Stomach (tissue), 4 donors: ENCODE data around the gene CYP27A1.

Experiments used
- CTCF ChIP-seq, 7 experiments: fragments of 450-650 bp in 4 of 7; fragments of 200-600 bp in 3 of 7; sonication (generic) in 3 of 7; IDR thresholded peaks; one replicate each; pipeline ENCODE4 v1.5.1; 2016 to 2019; ENCODE audit warnings: antibody characterized with exemption in 7 of 7, control low read depth in 2 of 7, mild to moderate bottlenecking in 1 of 7
- EP300 ChIP-seq: sonication (generic); formaldehyde crosslinking; IDR thresholded peaks from one replicate; pipeline ENCODE4 v1.6.1; 2017; ENCODE audit warnings: antibody characterized with exemption
- POLR2A ChIP-seq, 4 donors: fragments of 450-650 bp; IDR thresholded peaks; one replicate each; pipeline ENCODE4 v1.6.1; 2016; ENCODE audit warnings: antibody characterized with exemption in 4 of 4, control low read depth in 2 of 4, mild to moderate bottlenecking in 1 of 4, moderate library complexity in 1 of 4
- POLR2AphosphoS5 ChIP-seq, 3 donors: sonication (generic); formaldehyde crosslinking; IDR thresholded peaks; one replicate each; pipeline ENCODE4 v1.6.1; 2016; ENCODE audit warnings: antibody characterized with exemption in 3 of 3

- TF ChIP-seq CTCF (IDR thresholded peaks at IDR 0.05) (no peak), POLR2A (IDR thresholded peaks at IDR 0.05) (no peak), EP300 (no peak), POLR2AphosphoS5 (IDR thresholded peaks at IDR 0.05) (no peak)
Measured at GRCh38 chr2:218826791-218827190, 44.8 kb downstream of the CYP27A1 start.
